ENCODE measurements around the gene ELAVL3. TPM values are rescaled to one million over a fixed set of nuclear protein-coding genes. Genes with fewer than 3 reads are reported as not detected.

ELAVL3 gene
- total RNA-seq, 4 donors from 2014 or later: 0.95 TPM; not detected in 3

GRCh38 chr19:11495885-11496284 lies 15.0 kb upstream of the ELAVL3 start:
- H3K4me3 ChIP-seq: no peak overlapping the region
- no peak overlapping the region for H3K27ac ChIP-seq
- no peaks in the 10 kb centered on the region for H3K4me1 ChIP-seq
- TF ChIP-seq POLR2A (IDR thresholded peaks at IDR 0.05): no peak
- no peak for TF ChIP-seq CTCF (IDR thresholded peaks at IDR 0.05)
- no peak for DNase-seq
- no peaks in the 10 kb centered on the region for H3K9me3 ChIP-seq
- peaks cover 0 to 33% (median 0%) of the 10 kb centered on the region in 3 donors for H3K36me3 ChIP-seq
- H3K27me3 ChIP-seq: no peaks in the 10 kb centered on the region

GRCh38 chr19:11495481-11495880 lies 14.6 kb upstream of the ELAVL3 start:
- TF ChIP-seq CTCF (IDR thresholded peaks at IDR 0.05) (no peak), POLR2A (IDR thresholded peaks at IDR 0.05) (no peak)
- Histone ChIP-seq H3K9me3 (no peaks in the 10 kb centered on the region), H3K4me1 (no peaks in the 10 kb centered on the region), H3K27ac (no peak overlapping the region), H3K27me3 (no peaks in the 10 kb centered on the region), H3K4me3 (no peak overlapping the region), H3K36me3 (peaks cover 0 to 33% (median 0%) of the 10 kb centered on the region in 3 donors)
- no peak for DNase-seq

GRCh38 chr19:11494634-11495285 lies 13.9 kb upstream of the ELAVL3 start:
- Histone ChIP-seq H3K36me3 (peaks cover 0 to 33% (median 0%) of the 10 kb centered on the region in 3 donors), H3K4me1 (no peaks in the 10 kb centered on the region), H3K9me3 (no peaks in the 10 kb centered on the region), H3K27me3 (no peaks in the 10 kb centered on the region), H3K27ac (no peak overlapping the region), H3K4me3 (no peak overlapping the region)
- DNase-seq: no peak
- TF ChIP-seq POLR2A (IDR thresholded peaks at IDR 0.05): no peak
- TF ChIP-seq CTCF (IDR thresholded peaks at IDR 0.05): no peak

GRCh38 chr19:11489378-11489777 lies 8.5 kb upstream of the ELAVL3 start:
- Histone ChIP-seq H3K9me3 (no peaks in the 10 kb centered on the region), H3K4me3 (no peak overlapping the region), H3K27me3 (no peaks in the 10 kb centered on the region), H3K4me1 (no peaks in the 10 kb centered on the region), H3K27ac (no peak overlapping the region), H3K36me3 (peaks cover 0 to 16% (median 0%) of the 10 kb centered on the region in 3 donors)
- TF ChIP-seq POLR2A (IDR thresholded peaks at IDR 0.05) (no peak), CTCF (IDR thresholded peaks at IDR 0.05) (no peak)
- DNase-seq: no peak

GRCh38 chr19:11486661-11487503 lies 6.0 kb upstream of the ELAVL3 start:
- no peak overlapping the region for H3K27ac ChIP-seq
- peaks cover 0 to 15% (median 11%) of the 10 kb centered on the region in 4 donors for H3K4me1 ChIP-seq
- no peak for TF ChIP-seq POLR2A (IDR thresholded peaks at IDR 0.05)
- TF ChIP-seq CTCF (IDR thresholded peaks at IDR 0.05): no peak
- H3K27me3 ChIP-seq: peaks cover 0 to 9% of the 10 kb centered on the region in 2 donors
- no peak overlapping the region for H3K4me3 ChIP-seq
- no peak for DNase-seq
- no peaks in the 10 kb centered on the region for H3K9me3 ChIP-seq
- H3K36me3 ChIP-seq: peaks cover 0 to 22% (median 0%) of the 10 kb centered on the region in 3 donors

Data from Peyer's patch (tissue), 4 donors.